ENCODE measurements around the gene RPUSD1. TPM values are rescaled to one million over a fixed set of nuclear protein-coding genes. Genes with fewer than 3 reads are reported as not detected.
"Not testable (repeated sequence)": the region's sequence is repeated elsewhere in the genome, so short reads cannot be mapped to it uniquely, and the experiment has no call there.

RPUSD1 gene
- 18.0 TPM for polyA plus RNA-seq
- long read RNA-seq, donor 1, partial matches to known transcripts, result 0 of 3 reads
- long read RNA-seq, donor 1, other reads (novel, unspliced or antisense), result 0 of 3 reads
- long read RNA-seq, donor 2, transcript RPUSD1-201 (6 exons, 2,050 nt), result major isoform, 7 of 8 reads
- long read RNA-seq, donor 2, partial matches to known transcripts, result 0 of 8 reads
- long read RNA-seq, donor 2, other reads (novel, unspliced or antisense), result 0 of 8 reads
- long read RNA-seq, donor 3, result 0 reads
- long read RNA-seq, donor 4, result 0 reads
- long read RNA-seq, donor 5, partial matches to known transcripts, result 0 of 4 reads
- long read RNA-seq, donor 5, other reads (novel, unspliced or antisense), result 0 of 4 reads
- long read RNA-seq, donor 6, transcript RPUSD1-201 (6 exons, 2,050 nt), result major isoform, 6 of 7 reads
- long read RNA-seq, donor 6, partial matches to known transcripts, result 0 of 7 reads
- long read RNA-seq, donor 6, other reads (novel, unspliced or antisense), result 0 of 7 reads
- long read RNA-seq, donor 7, partial matches to known transcripts, result 0 of 1 reads
- long read RNA-seq, donor 7, other reads (novel, unspliced or antisense), result 0 of 1 reads
- long read RNA-seq, donor 8, partial matches to known transcripts, result 0 of 5 reads
- long read RNA-seq, donor 8, other reads (novel, unspliced or antisense), result 0 of 5 reads
- long read RNA-seq, donor 9, partial matches to known transcripts, result 0 of 1 reads
- long read RNA-seq, donor 9, other reads (novel, unspliced or antisense), result 0 of 1 reads
- long read RNA-seq, donor 10, transcript RPUSD1-201 (6 exons, 2,050 nt), result major isoform, 6 of 7 reads
- long read RNA-seq, donor 10, partial matches to known transcripts, result 0 of 7 reads
- long read RNA-seq, donor 10, other reads (novel, unspliced or antisense), result 0 of 7 reads
- long read RNA-seq, donor 11, transcript RPUSD1-201 (6 exons, 2,050 nt), result major isoform, 6 of 6 reads
- long read RNA-seq, donor 11, partial matches to known transcripts, result 0 of 6 reads
- long read RNA-seq, donor 11, other reads (novel, unspliced or antisense), result 0 of 6 reads

- Histone ChIP-seq H3K27ac (ENCODE audit: low read length) (no peak within 1 kb of the TSS), H3K27me3 (ENCODE audit: control insufficient read depth, insufficient read depth, low read length) (no peaks in the 10 kb centered on the region), H3K4me3 (ENCODE audit: low read length) (peak within 1 kb of the TSS; percentile 87), H3K9me3 (ENCODE audit: control insufficient read depth, low read depth, low read length) (peaks cover 6% of the 10 kb centered on the region), H3K4me1 (ENCODE audit: control insufficient read depth, insufficient read depth, low read length) (peaks cover 7% of the 10 kb centered on the region), H3K36me3 (ENCODE audit: control insufficient read depth, insufficient read depth, low read length) (peaks cover 23% of the 10 kb centered on the region)
- DNase-seq, result no peak
- no CpG with 5 or more reads among the region's 45 CpGs for WGBS (ENCODE audit: insufficient coverage, low lambda C conversion rate)
Measured at GRCh38 chr16:787978-788398, at the start of gene RPUSD1. TSS of gene RPUSD1 (minus strand) at chr16:788381. CDS start at chr16:787737, 644 bp downstream.

- Histone ChIP-seq H3K9me3 (ENCODE audit: control insufficient read depth, low read depth, low read length) (peaks cover 43% of the 10 kb centered on the region), H3K4me1 (ENCODE audit: control insufficient read depth, insufficient read depth, low read length) (peaks cover 11% of the 10 kb centered on the region)
- DNase-seq; H3K27me3 ChIP-seq (ENCODE audit: control insufficient read depth, insufficient read depth, low read length); H3K4me3 ChIP-seq (ENCODE audit: low read length); H3K36me3 ChIP-seq (ENCODE audit: control insufficient read depth, insufficient read depth, low read length); H3K27ac ChIP-seq (ENCODE audit: low read length): not testable (repeated sequence)
- no CpG with 5 or more reads among the region's 3 CpGs for WGBS (ENCODE audit: insufficient coverage, low lambda C conversion rate)
Measured at GRCh38 chr16:836822-837221, 48.6 kb upstream of the RPUSD1 start.

- Histone ChIP-seq H3K36me3 (ENCODE audit: control insufficient read depth, insufficient read depth, low read length) (no peaks in the 10 kb centered on the region), H3K4me1 (ENCODE audit: control insufficient read depth, insufficient read depth, low read length) (peaks cover 17% of the 10 kb centered on the region), H3K27me3 (ENCODE audit: control insufficient read depth, insufficient read depth, low read length) (no peaks in the 10 kb centered on the region), H3K9me3 (ENCODE audit: control insufficient read depth, low read depth, low read length) (peaks cover 45% of the 10 kb centered on the region), H3K27ac (ENCODE audit: low read length) (no peak overlapping the region), H3K4me3 (ENCODE audit: low read length) (no peak overlapping the region)
- no peak for DNase-seq
- WGBS (ENCODE audit: insufficient coverage, low lambda C conversion rate), result 100% methylated on average over 1 of the region's 4 CpGs
Measured at GRCh38 chr16:836221-836620, 48.0 kb upstream of the RPUSD1 start.

GRCh38 chr16:835373-835772, 47.2 kb upstream of the RPUSD1 start:
- H3K4me3 ChIP-seq (ENCODE audit: low read length), result no peak overlapping the region
- H3K27ac ChIP-seq (ENCODE audit: low read length), result no peak overlapping the region
- H3K9me3 ChIP-seq (ENCODE audit: control insufficient read depth, low read depth, low read length), result peaks cover 54% of the 10 kb centered on the region
- no peaks in the 10 kb centered on the region for H3K27me3 ChIP-seq (ENCODE audit: control insufficient read depth, insufficient read depth, low read length)
- WGBS (ENCODE audit: insufficient coverage, low lambda C conversion rate), result no CpG with 5 or more reads among the region's 10 CpGs
- H3K4me1 ChIP-seq (ENCODE audit: control insufficient read depth, insufficient read depth, low read length), result peaks cover 17% of the 10 kb centered on the region
- DNase-seq, result no peak
- no peaks in the 10 kb centered on the region for H3K36me3 ChIP-seq (ENCODE audit: control insufficient read depth, insufficient read depth, low read length)

- no CpG with 5 or more reads among the region's 14 CpGs for WGBS (ENCODE audit: insufficient coverage, low lambda C conversion rate)
- no peak for DNase-seq
- Histone ChIP-seq H3K4me1 (ENCODE audit: control insufficient read depth, insufficient read depth, low read length) (peaks cover 17% of the 10 kb centered on the region), H3K36me3 (ENCODE audit: control insufficient read depth, insufficient read depth, low read length) (no peaks in the 10 kb centered on the region), H3K4me3 (ENCODE audit: low read length) (no peak overlapping the region), H3K27me3 (ENCODE audit: control insufficient read depth, insufficient read depth, low read length) (no peaks in the 10 kb centered on the region), H3K27ac (ENCODE audit: low read length) (no peak overlapping the region), H3K9me3 (ENCODE audit: control insufficient read depth, low read depth, low read length) (peaks cover 52% of the 10 kb centered on the region)
Measured at GRCh38 chr16:833411-833810, 45.2 kb upstream of the RPUSD1 start.

- no peak overlapping the region for H3K4me3 ChIP-seq (ENCODE audit: low read length)
- no peaks in the 10 kb centered on the region for H3K27me3 ChIP-seq (ENCODE audit: control insufficient read depth, insufficient read depth, low read length)
- no peaks in the 10 kb centered on the region for H3K36me3 ChIP-seq (ENCODE audit: control insufficient read depth, insufficient read depth, low read length)
- no CpG with 5 or more reads among the region's 35 CpGs for WGBS (ENCODE audit: insufficient coverage, low lambda C conversion rate)
- peak; percentile 65 to 67 for DNase-seq
- H3K9me3 ChIP-seq (ENCODE audit: control insufficient read depth, low read depth, low read length), result peaks cover 52% of the 10 kb centered on the region
- peaks cover 17% of the 10 kb centered on the region for H3K4me1 ChIP-seq (ENCODE audit: control insufficient read depth, insufficient read depth, low read length)
- peak overlapping the region; percentile 10 for H3K27ac ChIP-seq (ENCODE audit: low read length)
Measured at GRCh38 chr16:832652-833336, 44.6 kb upstream of the RPUSD1 start.

GRCh38 chr16:831571-832413, 43.6 kb upstream of the RPUSD1 start:
- WGBS (ENCODE audit: insufficient coverage, low lambda C conversion rate), result 20% methylated on average over 1 of the region's 27 CpGs
- DNase-seq, result peak; percentile 67 to 68

GRCh38 chr16:830871-831570, 42.8 kb upstream of the RPUSD1 start:
- H3K27me3 ChIP-seq (ENCODE audit: control insufficient read depth, insufficient read depth, low read length), result no peaks in the 10 kb centered on the region
- peaks cover 41% of the 10 kb centered on the region for H3K9me3 ChIP-seq (ENCODE audit: control insufficient read depth, low read depth, low read length)
- H3K27ac ChIP-seq (ENCODE audit: low read length), result no peak overlapping the region
- peaks cover 17% of the 10 kb centered on the region for H3K4me1 ChIP-seq (ENCODE audit: control insufficient read depth, insufficient read depth, low read length)
- no CpG with 5 or more reads among the region's 24 CpGs for WGBS (ENCODE audit: insufficient coverage, low lambda C conversion rate)
- H3K36me3 ChIP-seq (ENCODE audit: control insufficient read depth, insufficient read depth, low read length), result no peaks in the 10 kb centered on the region
- H3K4me3 ChIP-seq (ENCODE audit: low read length), result no peak overlapping the region
- DNase-seq, result no peak

More at GRCh38 chr16:831571-832413, 43.6 kb upstream of the RPUSD1 start:
- Histone ChIP-seq H3K27ac (ENCODE audit: low read length) (peak overlapping the region; percentile 29), H3K36me3 (ENCODE audit: control insufficient read depth, insufficient read depth, low read length) (no peaks in the 10 kb centered on the region), H3K27me3 (ENCODE audit: control insufficient read depth, insufficient read depth, low read length) (no peaks in the 10 kb centered on the region), H3K4me1 (ENCODE audit: control insufficient read depth, insufficient read depth, low read length) (peaks cover 17% of the 10 kb centered on the region), H3K4me3 (ENCODE audit: low read length) (no peak overlapping the region), H3K9me3 (ENCODE audit: control insufficient read depth, low read depth, low read length) (peaks cover 48% of the 10 kb centered on the region)

All from large intestine (tissue), 12 donors.